HEK293 (cell line): ENCODE data around the gene MAML2.

Source experiments
- CTCF ChIA-PET: fragments of 350-600 bp; formaldehyde crosslinking; extraction: SDS; loops from one replicate; lab custom pipeline; 2021; ENCODE audit warnings: antibody characterized with exemption; lab: Yijun Ruan, JAX
- POLR2A ChIA-PET: fragments of 300-600 bp; formaldehyde crosslinking; extraction: SDS; loops from one replicate; lab custom pipeline; 2020; ENCODE audit warnings: antibody characterized with exemption, inconsistent platforms; lab: Yijun Ruan, JAX
- H3K27ac ChIP-seq: fragments of 200-500 bp; sonication (Bioruptor generic); 2 replicates; pipeline ENCODE4 v1.5.1; 2014; ENCODE audit warnings: low read depth, low read length, control low read depth, inconsistent platforms; ENCODE audit errors: extremely low read depth
- H3K36me3 ChIP-seq, 2 experiments: fragments of 200-500 bp in 1 of 2; sonication (Bioruptor generic) in 1 of 2; 1 replicate in 1 of 2; 2 replicates in 1 of 2; pipeline ENCODE4 v1.5.1; 2014 to 2017; ENCODE audit warnings: inconsistent platforms in 2 of 2, low read length in 2 of 2; ENCODE audit not compliant: control insufficient read depth in 2 of 2, insufficient read depth in 1 of 2
- H3K4me1 ChIP-seq: fragments of 200-500 bp; sonication (Bioruptor generic); 2 replicates; pipeline ENCODE4 v1.5.1; 2014; ENCODE audit warnings: mild to moderate bottlenecking, low read length, inconsistent platforms; ENCODE audit not compliant: control insufficient read depth, insufficient read depth
- H3K4me3 ChIP-seq: 2 replicates; pipeline ENCODE4 v1.5.1; 2011; ENCODE audit warnings: low read depth, mild to moderate bottlenecking, control low read depth, low read length, moderate library complexity
- H3K9me3 ChIP-seq: fragments of 200-500 bp; sonication (Bioruptor generic); 2 replicates; pipeline ENCODE4 v1.5.1; 2014; ENCODE audit warnings: low read depth, low read length, inconsistent platforms; ENCODE audit not compliant: control insufficient read depth, insufficient read depth
- FEZF1 ChIP-seq: fragments of 450-650 bp; formaldehyde crosslinking; IDR thresholded peaks from 2 replicates; pipeline ENCODE4 v1.5.1; 2016; ENCODE audit warnings: missing biosample characterization, missing genetic modification characterization
- KLF8 ChIP-seq: fragments of 450-650 bp; formaldehyde crosslinking; IDR thresholded peaks from 2 replicates; pipeline ENCODE4 v1.5.1; 2016; ENCODE audit warnings: missing biosample characterization, missing genetic modification characterization
- PRDM1 ChIP-seq: fragments of 450-650 bp; formaldehyde crosslinking; IDR thresholded peaks from 2 replicates; pipeline ENCODE4; 2016; ENCODE audit warnings: missing biosample characterization, missing genetic modification characterization
- ZEB2 ChIP-seq: fragments of 450-650 bp; formaldehyde crosslinking; IDR thresholded peaks from 2 replicates; pipeline ENCODE4 v1.5.1; 2016; ENCODE audit warnings: missing biosample characterization, missing genetic modification characterization
- ZFP37 ChIP-seq: fragments of 450-650 bp; formaldehyde crosslinking; IDR thresholded peaks from 2 replicates; pipeline ENCODE4 v1.5.1; 2016; ENCODE audit warnings: missing biosample characterization, missing genetic modification characterization
- ZNF112 ChIP-seq: fragments of 450-650 bp; formaldehyde crosslinking; IDR thresholded peaks from 2 replicates; pipeline ENCODE4 v1.5.0; 2017; ENCODE audit warnings: missing biosample characterization, missing genetic modification characterization
- ZNF155 ChIP-seq: fragments of 450-650 bp; formaldehyde crosslinking; IDR thresholded peaks from 2 replicates; pipeline ENCODE4 v1.5.1; 2016; ENCODE audit warnings: missing biosample characterization, missing genetic modification characterization
- ZNF2 ChIP-seq: fragments of 450-650 bp; formaldehyde crosslinking; IDR thresholded peaks from 2 replicates; pipeline ENCODE4 v1.5.1; 2016; ENCODE audit warnings: missing biosample characterization, missing genetic modification characterization
- ZNF202 ChIP-seq: fragments of 450-650 bp; formaldehyde crosslinking; IDR thresholded peaks from 2 replicates; pipeline ENCODE4 v1.5.1; 2016; ENCODE audit warnings: missing biosample characterization, missing genetic modification characterization, borderline replicate concordance
- ZNF529 ChIP-seq: fragments of 450-650 bp; formaldehyde crosslinking; IDR thresholded peaks from 2 replicates; pipeline ENCODE4 v1.5.1; 2017; ENCODE audit warnings: missing genetic modification characterization, missing biosample characterization; ENCODE audit not compliant: insufficient replicate concordance
- ZNF548 ChIP-seq: fragments of 450-650 bp; formaldehyde crosslinking; IDR thresholded peaks from 2 replicates; pipeline ENCODE4 v1.5.1; 2016; ENCODE audit warnings: missing biosample characterization, missing genetic modification characterization
- ZNF600 ChIP-seq: fragments of 450-650 bp; formaldehyde crosslinking; IDR thresholded peaks from 2 replicates; pipeline ENCODE4 v1.5.1; 2016; ENCODE audit warnings: missing biosample characterization, missing genetic modification characterization
- ZNF623 ChIP-seq: fragments of 450-650 bp; formaldehyde crosslinking; IDR thresholded peaks from 2 replicates; pipeline ENCODE4 v1.5.1; 2016; ENCODE audit warnings: missing biosample characterization, missing genetic modification characterization
- ZNF629 ChIP-seq: fragments of 450-650 bp; formaldehyde crosslinking; IDR thresholded peaks from 2 replicates; pipeline ENCODE4 v1.5.1; 2017; ENCODE audit warnings: missing biosample characterization, missing genetic modification characterization
- ZNF658 ChIP-seq: fragments of 450-650 bp; formaldehyde crosslinking; IDR thresholded peaks from 2 replicates; pipeline ENCODE4; 2016; ENCODE audit warnings: missing biosample characterization, missing genetic modification characterization
- ZNF837 ChIP-seq: fragments of 450-650 bp; formaldehyde crosslinking; IDR thresholded peaks from 2 replicates; pipeline ENCODE4 v1.5.1; 2016; ENCODE audit warnings: missing biosample characterization, missing genetic modification characterization
- ZXDB ChIP-seq: fragments of 450-650 bp; formaldehyde crosslinking; IDR thresholded peaks from 2 replicates; pipeline ENCODE4 v1.5.1; 2016; ENCODE audit warnings: missing biosample characterization, missing genetic modification characterization
- TF ChIP-seq, protein P1 (sequence below): fragments of 450-650 bp; formaldehyde crosslinking; IDR thresholded peaks from 2 replicates; pipeline ENCODE4 v1.5.1; 2016; ENCODE audit warnings: missing biosample characterization, missing genetic modification characterization
- TF ChIP-seq, protein P2 (sequence below): fragments of 450-650 bp; IDR thresholded peaks from 2 replicates; pipeline ENCODE4 v1.5.1; 2018; ENCODE audit warnings: missing biosample characterization, missing genetic modification characterization
- TF ChIP-seq, protein P3 (sequence below): fragments of 450-650 bp; formaldehyde crosslinking; IDR thresholded peaks from 2 replicates; pipeline ENCODE4 v1.5.1; 2016; ENCODE audit warnings: missing biosample characterization, missing genetic modification characterization
- TF ChIP-seq, protein P4 (sequence below): fragments of 450-650 bp; formaldehyde crosslinking; IDR thresholded peaks from 2 replicates; pipeline ENCODE4 v1.5.1; 2016; ENCODE audit warnings: missing biosample characterization, missing genetic modification characterization, borderline replicate concordance
- TF ChIP-seq, protein P5 (sequence below): fragments of 450-650 bp; formaldehyde crosslinking; IDR thresholded peaks from 2 replicates; pipeline ENCODE4 v1.5.1; 2017; ENCODE audit warnings: missing biosample characterization, missing genetic modification characterization

Gene MAML2

DNA sequence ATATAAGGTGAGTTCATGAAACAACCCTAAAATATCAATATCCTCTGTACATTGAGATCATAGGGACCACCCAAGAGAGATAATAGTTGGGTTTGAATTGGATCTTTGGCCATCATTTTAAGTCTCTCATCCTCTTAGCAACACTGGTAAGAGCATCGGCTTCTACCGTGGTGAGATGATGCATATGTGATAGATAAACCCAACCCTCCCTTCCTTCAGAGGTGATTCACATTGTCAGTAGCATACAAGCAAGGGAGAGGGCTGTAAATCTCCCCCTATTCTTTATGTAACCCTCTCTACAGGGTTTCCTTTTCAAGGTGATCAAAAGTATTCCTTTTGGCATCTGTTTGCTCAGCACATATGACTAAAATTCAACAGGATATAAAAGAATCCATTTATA is 316.7 kb downstream of the MAML2 start:
- Histone ChIP-seq H3K9me3 (no peaks in the 10 kb centered on the region), H3K4me1 (no peaks in the 10 kb centered on the region), H3K36me3 (no peaks in the 10 kb centered on the region), H3K4me3 (no peak overlapping the region), H3K27ac (no peak overlapping the region)
- TF ChIP-seq, protein P1, sequence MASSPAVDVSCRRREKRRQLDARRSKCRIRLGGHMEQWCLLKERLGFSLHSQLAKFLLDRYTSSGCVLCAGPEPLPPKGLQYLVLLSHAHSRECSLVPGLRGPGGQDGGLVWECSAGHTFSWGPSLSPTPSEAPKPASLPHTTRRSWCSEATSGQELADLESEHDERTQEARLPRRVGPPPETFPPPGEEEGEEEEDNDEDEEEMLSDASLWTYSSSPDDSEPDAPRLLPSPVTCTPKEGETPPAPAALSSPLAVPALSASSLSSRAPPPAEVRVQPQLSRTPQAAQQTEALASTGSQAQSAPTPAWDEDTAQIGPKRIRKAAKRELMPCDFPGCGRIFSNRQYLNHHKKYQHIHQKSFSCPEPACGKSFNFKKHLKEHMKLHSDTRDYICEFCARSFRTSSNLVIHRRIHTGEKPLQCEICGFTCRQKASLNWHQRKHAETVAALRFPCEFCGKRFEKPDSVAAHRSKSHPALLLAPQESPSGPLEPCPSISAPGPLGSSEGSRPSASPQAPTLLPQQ (tag by site-specific recombination) = no peak
- TF ChIP-seq ZNF2 (tag by site-specific recombination) (no peak), ZNF623 (tag by site-specific recombination) (no peak), ZNF548 (tag by site-specific recombination) (no peak), ZNF202 (tag by site-specific recombination) (no peak), ZXDB (tag by site-specific recombination) (no peak)
- TF ChIP-seq, protein P2, sequence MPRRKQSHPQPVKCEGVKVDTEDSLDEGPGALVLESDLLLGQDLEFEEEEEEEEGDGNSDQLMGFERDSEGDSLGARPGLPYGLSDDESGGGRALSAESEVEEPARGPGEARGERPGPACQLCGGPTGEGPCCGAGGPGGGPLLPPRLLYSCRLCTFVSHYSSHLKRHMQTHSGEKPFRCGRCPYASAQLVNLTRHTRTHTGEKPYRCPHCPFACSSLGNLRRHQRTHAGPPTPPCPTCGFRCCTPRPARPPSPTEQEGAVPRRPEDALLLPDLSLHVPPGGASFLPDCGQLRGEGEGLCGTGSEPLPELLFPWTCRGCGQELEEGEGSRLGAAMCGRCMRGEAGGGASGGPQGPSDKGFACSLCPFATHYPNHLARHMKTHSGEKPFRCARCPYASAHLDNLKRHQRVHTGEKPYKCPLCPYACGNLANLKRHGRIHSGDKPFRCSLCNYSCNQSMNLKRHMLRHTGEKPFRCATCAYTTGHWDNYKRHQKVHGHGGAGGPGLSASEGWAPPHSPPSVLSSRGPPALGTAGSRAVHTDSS (tag by site-specific recombination) = no peak
- ChIA-PET CTCF (no interaction called here), POLR2A (no interaction called here)

DNA sequence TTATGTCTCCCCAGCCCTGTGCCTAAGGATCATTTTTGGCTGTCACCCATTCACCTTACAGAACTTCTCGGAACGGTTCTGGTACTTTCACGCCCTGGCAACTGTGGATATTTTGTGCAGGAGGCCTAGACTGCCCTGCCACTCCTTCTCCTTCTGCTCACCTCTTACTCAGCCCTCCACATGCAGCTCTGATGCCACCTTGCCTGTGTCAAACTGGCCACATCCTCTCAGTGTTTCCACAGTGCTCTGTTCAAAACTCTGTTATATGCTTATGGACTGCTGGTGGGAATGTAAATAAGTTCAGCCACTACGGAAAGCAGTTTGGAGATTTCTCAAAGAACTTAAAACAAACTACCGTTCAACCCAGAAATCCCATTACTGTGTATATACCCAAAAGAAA is 318.3 kb downstream of the MAML2 start:
- Histone ChIP-seq H3K36me3 (no peaks in the 10 kb centered on the region), H3K9me3 (no peaks in the 10 kb centered on the region), H3K4me1 (no peaks in the 10 kb centered on the region), H3K4me3 (no peak overlapping the region), H3K27ac (no peak overlapping the region)
- CTCF ChIA-PET = interaction anchor here (0.5 kb wide), 1 partner anchor 322 kb away, joined by 4 read pairs; no protein-coding TSS in a partner anchor
- POLR2A ChIA-PET = no interaction called here
- TF ChIP-seq FEZF1 (tag by site-specific recombination) = no peak
- no peak for TF ChIP-seq ZNF623 (tag by site-specific recombination)
- TF ChIP-seq, protein P3, sequence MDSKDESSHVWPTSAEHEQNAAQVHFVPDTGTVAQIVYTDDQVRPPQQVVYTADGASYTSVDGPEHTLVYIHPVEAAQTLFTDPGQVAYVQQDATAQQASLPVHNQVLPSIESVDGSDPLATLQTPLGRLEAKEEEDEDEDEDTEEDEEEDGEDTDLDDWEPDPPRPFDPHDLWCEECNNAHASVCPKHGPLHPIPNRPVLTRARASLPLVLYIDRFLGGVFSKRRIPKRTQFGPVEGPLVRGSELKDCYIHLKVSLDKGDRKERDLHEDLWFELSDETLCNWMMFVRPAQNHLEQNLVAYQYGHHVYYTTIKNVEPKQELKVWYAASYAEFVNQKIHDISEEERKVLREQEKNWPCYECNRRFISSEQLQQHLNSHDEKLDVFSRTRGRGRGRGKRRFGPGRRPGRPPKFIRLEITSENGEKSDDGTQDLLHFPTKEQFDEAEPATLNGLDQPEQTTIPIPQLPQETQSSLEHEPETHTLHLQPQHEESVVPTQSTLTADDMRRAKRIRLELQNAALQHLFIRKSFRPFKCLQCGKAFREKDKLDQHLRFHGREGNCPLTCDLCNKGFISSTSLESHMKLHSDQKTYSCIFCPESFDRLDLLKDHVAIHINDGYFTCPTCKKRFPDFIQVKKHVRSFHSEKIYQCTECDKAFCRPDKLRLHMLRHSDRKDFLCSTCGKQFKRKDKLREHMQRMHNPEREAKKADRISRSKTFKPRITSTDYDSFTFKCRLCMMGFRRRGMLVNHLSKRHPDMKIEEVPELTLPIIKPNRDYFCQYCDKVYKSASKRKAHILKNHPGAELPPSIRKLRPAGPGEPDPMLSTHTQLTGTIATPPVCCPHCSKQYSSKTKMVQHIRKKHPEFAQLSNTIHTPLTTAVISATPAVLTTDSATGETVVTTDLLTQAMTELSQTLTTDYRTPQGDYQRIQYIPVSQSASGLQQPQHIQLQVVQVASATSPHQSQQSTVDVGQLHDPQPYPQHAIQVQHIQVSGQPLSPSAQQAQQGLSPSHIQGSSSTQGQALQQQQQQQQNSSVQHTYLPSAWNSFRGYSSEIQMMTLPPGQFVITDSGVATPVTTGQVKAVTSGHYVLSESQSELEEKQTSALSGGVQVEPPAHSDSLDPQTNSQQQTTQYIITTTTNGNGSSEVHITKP (tag by site-specific recombination) = no peak
- no peak for TF ChIP-seq PRDM1 (tag by site-specific recombination)
- TF ChIP-seq KLF8 (tag by site-specific recombination) = no peak
- TF ChIP-seq ZNF155 (tag by site-specific recombination) = no peak
- TF ChIP-seq, protein P4, sequence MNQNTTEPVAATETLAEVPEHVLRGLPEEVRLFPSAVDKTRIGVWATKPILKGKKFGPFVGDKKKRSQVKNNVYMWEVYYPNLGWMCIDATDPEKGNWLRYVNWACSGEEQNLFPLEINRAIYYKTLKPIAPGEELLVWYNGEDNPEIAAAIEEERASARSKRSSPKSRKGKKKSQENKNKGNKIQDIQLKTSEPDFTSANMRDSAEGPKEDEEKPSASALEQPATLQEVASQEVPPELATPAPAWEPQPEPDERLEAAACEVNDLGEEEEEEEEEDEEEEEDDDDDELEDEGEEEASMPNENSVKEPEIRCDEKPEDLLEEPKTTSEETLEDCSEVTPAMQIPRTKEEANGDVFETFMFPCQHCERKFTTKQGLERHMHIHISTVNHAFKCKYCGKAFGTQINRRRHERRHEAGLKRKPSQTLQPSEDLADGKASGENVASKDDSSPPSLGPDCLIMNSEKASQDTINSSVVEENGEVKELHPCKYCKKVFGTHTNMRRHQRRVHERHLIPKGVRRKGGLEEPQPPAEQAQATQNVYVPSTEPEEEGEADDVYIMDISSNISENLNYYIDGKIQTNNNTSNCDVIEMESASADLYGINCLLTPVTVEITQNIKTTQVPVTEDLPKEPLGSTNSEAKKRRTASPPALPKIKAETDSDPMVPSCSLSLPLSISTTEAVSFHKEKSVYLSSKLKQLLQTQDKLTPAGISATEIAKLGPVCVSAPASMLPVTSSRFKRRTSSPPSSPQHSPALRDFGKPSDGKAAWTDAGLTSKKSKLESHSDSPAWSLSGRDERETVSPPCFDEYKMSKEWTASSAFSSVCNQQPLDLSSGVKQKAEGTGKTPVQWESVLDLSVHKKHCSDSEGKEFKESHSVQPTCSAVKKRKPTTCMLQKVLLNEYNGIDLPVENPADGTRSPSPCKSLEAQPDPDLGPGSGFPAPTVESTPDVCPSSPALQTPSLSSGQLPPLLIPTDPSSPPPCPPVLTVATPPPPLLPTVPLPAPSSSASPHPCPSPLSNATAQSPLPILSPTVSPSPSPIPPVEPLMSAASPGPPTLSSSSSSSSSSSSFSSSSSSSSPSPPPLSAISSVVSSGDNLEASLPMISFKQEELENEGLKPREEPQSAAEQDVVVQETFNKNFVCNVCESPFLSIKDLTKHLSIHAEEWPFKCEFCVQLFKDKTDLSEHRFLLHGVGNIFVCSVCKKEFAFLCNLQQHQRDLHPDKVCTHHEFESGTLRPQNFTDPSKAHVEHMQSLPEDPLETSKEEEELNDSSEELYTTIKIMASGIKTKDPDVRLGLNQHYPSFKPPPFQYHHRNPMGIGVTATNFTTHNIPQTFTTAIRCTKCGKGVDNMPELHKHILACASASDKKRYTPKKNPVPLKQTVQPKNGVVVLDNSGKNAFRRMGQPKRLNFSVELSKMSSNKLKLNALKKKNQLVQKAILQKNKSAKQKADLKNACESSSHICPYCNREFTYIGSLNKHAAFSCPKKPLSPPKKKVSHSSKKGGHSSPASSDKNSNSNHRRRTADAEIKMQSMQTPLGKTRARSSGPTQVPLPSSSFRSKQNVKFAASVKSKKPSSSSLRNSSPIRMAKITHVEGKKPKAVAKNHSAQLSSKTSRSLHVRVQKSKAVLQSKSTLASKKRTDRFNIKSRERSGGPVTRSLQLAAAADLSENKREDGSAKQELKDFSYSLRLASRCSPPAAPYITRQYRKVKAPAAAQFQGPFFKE (tag by site-specific recombination) = no peak
- TF ChIP-seq ZNF629 = no peak
- TF ChIP-seq ZNF600 (tag by site-specific recombination) = no peak
- TF ChIP-seq ZEB2 = no peak
- TF ChIP-seq ZNF837 (tag by site-specific recombination) = no peak
- TF ChIP-seq ZNF112 (tag by site-specific recombination) = no peak
- no peak for TF ChIP-seq ZNF658 (tag by site-specific recombination)
- TF ChIP-seq, protein P5, sequence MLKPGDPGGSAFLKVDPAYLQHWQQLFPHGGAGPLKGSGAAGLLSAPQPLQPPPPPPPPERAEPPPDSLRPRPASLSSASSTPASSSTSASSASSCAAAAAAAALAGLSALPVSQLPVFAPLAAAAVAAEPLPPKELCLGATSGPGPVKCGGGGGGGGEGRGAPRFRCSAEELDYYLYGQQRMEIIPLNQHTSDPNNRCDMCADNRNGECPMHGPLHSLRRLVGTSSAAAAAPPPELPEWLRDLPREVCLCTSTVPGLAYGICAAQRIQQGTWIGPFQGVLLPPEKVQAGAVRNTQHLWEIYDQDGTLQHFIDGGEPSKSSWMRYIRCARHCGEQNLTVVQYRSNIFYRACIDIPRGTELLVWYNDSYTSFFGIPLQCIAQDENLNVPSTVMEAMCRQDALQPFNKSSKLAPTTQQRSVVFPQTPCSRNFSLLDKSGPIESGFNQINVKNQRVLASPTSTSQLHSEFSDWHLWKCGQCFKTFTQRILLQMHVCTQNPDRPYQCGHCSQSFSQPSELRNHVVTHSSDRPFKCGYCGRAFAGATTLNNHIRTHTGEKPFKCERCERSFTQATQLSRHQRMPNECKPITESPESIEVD = no peak
- no peak for TF ChIP-seq ZNF529 (tag by site-specific recombination)
- no peak for TF ChIP-seq ZFP37 (tag by site-specific recombination)
